Lower leg skin (tissue), 3 donors: Measurements from ENCODE around the gene SKI.

Experiments
- POLR2A ChIP-seq, 2 donors: fragments of 450-650 bp; IDR thresholded peaks; one replicate each; pipeline ENCODE4 v1.6.1; 2016 to 2017; ENCODE audit warnings: antibody characterized with exemption in 2 of 2, mild to moderate bottlenecking in 1 of 2, moderate library complexity in 1 of 2
- TF ChIP-seq, protein P1 (sequence below), 3 donors: fragments of 450-650 bp; IDR thresholded peaks; one replicate each; pipeline ENCODE4 v1.5.1; 2016; ENCODE audit warnings: antibody characterized with exemption in 3 of 3, mild to moderate bottlenecking in 3 of 3, moderate library complexity in 2 of 3

GRCh38 chr1:2212532-2213491 is 15.3 kb upstream of the SKI start:
- TF ChIP-seq, protein P1, sequence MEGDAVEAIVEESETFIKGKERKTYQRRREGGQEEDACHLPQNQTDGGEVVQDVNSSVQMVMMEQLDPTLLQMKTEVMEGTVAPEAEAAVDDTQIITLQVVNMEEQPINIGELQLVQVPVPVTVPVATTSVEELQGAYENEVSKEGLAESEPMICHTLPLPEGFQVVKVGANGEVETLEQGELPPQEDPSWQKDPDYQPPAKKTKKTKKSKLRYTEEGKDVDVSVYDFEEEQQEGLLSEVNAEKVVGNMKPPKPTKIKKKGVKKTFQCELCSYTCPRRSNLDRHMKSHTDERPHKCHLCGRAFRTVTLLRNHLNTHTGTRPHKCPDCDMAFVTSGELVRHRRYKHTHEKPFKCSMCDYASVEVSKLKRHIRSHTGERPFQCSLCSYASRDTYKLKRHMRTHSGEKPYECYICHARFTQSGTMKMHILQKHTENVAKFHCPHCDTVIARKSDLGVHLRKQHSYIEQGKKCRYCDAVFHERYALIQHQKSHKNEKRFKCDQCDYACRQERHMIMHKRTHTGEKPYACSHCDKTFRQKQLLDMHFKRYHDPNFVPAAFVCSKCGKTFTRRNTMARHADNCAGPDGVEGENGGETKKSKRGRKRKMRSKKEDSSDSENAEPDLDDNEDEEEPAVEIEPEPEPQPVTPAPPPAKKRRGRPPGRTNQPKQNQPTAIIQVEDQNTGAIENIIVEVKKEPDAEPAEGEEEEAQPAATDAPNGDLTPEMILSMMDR (IDR thresholded peaks at IDR 0.05) = no peak
- no peak for TF ChIP-seq POLR2A (IDR thresholded peaks at IDR 0.05)
